Urothelium cell line (cell line): ENCODE measurements around the gene ZC3H12A.
"Not testable (repeated sequence)": the region's sequence is repeated elsewhere in the genome, so short reads cannot be mapped to it uniquely, and the experiment has no call there.

Experiments
- DNase-seq: peaks from one replicate; pipeline ENCODE4 v3.0.0; 2011; ENCODE audit warnings: low spot score, mixed read lengths
- FAIRE-seq: peaks from 2 replicates; lab custom pipeline; 2011; peaks lifted over from hg19 to GRCh38; lab: Jason Lieb, UNC

Gene ZC3H12A

GRCh38 chr1:37498872-37499617 is 24.7 kb downstream of the ZC3H12A start:
- no peak for FAIRE-seq
- DNase-seq = no peak

DNA sequence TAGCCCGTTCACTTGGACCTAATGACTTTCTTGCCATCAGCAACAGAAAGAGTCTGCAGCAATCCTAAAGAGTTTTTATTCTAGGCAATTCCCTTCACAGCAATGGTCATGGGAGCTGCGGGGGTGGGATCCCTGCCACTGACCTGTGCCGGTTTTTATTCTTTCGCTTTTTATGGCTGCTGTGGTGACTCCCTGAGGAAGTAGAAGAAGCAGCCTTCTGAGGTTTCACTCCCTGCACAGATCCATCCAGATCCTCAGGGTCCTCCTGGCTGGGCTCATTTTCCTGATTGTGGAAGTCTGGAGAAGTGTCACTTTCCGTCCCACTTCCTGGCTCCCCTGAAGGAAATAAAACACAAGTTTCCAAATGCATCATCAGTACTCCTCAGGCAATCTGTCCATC is 27.3 kb downstream of the ZC3H12A start:
- no peak for FAIRE-seq
- DNase-seq = no peak

- DNase-seq (no peak), FAIRE-seq (no peak)
Measured at GRCh38 chr1:37502104-37502503, 27.7 kb downstream of the ZC3H12A start.

GRCh38 chr1:37502791-37503190 is 28.4 kb downstream of the ZC3H12A start:
- not testable (repeated sequence) for DNase-seq, FAIRE-seq

- DNase-seq = no peak
- FAIRE-seq = no peak
Measured at GRCh38 chr1:37506740-37507139, 32.4 kb downstream of the ZC3H12A start.

DNA sequence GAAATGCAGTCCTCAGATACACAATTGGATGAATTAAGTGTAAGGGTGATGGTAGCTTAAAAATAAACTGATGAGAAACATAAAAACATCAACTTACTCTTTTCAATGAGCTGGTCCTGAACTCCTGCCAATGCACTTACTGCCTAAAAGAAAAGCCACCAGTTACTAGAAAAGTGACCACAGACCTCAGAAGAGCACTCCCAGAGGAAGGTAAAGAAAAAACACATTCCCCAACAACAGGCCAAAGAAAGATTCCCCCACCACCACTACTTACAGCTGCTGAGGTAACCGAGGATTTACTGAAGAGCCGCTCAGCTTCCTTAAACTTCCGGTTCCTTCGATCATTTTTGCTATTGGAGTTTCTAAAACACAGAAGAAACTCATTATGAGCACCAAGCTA is 34.8 kb downstream of the ZC3H12A start:
- peak; percentile 25 for DNase-seq
- no peak for FAIRE-seq

- peak; percentile 44 for DNase-seq
- FAIRE-seq = no peak
Measured at GRCh38 chr1:37513795-37514349, 39.5 kb downstream of the ZC3H12A start.

- DNase-seq = peak; percentile 93
- no peak for FAIRE-seq
Measured at GRCh38 chr1:37514350-37515184, 40.2 kb downstream of the ZC3H12A start, which contains the start of gene MEAF6. TSS of gene MEAF6 (minus strand) at chr1:37514766. CDS start at chr1:37514746, 20 bp downstream.

DNA sequence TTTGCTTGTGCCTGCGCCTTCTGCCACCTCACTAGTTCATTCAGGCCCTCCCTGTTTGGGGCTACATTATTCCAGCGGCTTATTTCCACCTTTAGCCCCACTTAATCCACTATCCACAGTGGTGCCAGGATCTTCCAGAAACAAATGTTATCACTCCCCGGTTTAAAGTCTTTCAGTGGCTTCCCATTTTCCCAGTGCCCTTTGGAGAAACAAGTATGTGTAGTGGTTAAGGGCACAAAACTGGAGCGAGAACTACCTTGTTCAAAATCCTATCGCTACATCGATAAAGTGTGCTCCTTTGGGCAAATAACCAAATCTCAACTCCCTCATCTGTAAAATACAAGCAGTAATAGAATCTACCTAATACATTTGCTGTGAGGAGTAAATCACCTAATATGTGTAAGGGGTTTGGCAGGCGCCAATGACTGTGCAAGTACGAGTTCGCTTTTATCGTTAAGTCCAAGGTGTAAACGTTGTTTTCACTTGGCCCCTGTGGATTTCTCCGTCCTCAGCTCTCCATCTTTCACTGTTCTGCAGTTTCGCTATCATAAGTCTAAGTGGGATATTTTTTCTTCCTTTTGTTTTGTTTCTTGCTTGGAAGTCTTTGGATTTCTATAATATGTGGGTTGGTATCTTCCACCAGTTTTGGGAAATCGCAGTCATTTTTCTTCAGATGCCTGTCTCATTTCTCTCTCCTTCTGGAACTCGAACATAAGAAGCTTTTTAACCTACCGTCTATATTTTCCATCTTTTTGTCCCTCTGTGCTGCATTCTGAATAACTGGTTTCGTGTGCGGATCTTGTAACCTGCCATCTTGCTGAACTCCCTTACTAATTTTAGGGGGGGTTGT is 41.0 kb downstream of the ZC3H12A start:
- no peak for DNase-seq
- FAIRE-seq = no peak

DNA sequence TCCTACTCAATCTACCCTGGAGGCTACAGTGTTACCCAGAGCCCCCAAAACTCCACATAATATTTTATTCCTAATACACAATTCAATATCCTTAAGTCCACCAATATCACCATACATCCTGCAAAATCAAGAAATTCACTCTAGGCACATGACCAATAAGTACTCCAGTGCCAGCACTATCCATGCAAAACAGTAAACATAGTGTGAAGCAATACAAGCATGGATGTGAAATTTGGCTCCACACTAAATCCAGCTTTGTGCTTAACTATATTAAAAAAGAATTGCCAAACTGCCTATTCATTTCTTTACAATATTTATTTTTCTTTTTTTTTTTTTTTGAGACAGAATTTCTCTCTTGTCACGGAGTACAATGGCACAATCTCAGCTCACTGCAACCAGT is 43.2 kb downstream of the ZC3H12A start:
- DNase-seq (no peak), FAIRE-seq (no peak)

DNA sequence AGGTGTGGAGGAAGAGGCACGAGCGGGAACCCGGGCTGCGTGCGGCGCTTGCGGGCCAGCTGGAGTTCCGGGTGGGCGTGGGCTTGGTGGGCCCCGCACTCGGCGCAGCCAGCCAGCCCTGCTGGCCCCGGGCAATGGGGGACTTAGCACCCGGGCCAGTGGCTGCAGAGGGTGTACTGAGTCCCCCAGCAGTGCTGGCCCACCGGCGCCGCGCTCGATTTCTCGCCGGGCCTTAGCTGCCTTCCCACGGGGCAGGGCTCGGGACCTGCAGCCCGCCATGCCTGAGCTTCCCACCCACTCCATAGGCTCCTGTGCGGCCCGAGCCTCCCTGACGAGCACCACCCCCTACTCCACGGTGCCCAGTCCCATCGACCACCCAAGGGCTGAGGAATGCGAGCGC is 43.9 kb downstream of the ZC3H12A start:
- not testable (repeated sequence) for FAIRE-seq, DNase-seq

DNA sequence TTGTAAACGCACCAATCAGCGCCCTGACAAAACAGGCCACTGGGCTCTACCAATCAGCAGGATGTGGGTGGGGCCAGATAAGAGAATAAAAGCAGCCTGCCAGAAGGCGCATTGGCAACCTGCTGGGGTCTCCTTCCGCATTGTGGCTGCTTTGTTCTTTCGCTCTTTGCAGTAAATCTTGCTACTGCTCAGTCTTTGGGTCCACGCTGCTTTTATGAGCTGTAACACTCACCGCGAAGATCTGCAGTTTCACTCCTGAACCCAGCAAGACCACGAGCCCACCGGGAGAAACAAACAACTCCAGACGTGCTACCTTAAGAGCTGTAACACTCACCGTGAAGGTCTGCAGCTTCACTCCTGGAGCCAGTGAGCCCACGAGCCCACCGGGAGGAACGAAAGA is 44.5 kb downstream of the ZC3H12A start:
- not testable (repeated sequence) for DNase-seq, FAIRE-seq

GRCh38 chr1:37519613-37520012 is 45.2 kb downstream of the ZC3H12A start:
- DNase-seq = no peak
- no peak for FAIRE-seq

DNA sequence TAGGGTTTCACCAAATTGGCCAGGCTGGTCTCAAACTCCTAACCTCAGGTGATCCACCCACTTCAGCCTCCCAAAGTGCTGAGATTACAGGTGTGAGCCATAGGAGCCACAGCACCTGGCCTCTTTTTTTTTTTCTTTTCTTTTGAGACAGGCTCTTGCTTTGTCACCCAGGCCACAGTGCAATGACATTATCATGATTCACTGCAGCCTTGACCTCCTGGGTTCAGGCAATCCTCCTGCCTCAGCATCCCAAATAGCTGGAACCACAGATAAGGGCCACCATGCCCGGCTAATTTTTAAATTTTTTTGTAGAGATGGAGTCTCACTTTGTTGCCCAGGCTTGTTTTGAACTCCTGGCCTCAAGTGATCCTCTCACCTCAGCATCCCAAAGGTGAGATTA is 55.5 kb downstream of the ZC3H12A start:
- DNase-seq, FAIRE-seq: not testable (repeated sequence)

DNA sequence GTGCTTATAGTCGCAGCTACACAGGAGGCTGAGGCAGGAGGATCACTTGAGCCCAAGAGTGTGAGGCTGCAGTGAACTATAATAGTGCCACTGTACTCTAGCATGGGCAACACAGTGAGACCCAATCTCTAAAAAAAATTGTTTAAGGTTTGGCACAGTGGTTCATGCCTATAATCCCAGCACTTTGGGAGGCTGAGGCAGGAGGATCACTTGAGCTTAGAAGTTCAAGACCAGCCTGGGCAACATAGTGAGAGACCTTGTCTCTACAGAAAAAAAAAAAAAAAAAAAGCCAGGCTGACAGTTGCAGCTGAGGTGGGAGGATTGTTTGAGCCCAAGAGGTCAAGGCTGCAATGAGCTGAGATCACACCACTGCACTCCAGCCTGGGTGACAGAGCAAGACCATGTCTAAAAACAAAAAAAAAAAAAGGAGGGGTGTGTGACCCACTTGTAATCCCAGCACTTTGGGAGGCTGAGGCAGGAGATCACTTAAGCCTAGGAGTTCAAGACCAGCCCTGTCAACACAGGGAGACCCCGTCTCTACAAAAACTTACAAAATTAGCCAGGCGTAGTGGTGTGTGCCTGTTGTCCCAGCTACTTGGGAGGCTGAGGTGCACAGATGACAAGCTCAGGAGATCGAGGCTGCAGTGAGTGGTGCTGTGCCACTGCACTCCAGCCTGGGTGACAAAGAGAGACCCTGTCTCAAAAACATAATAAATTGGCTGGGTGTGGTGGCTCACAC is 58.2 kb downstream of the ZC3H12A start:
- DNase-seq, FAIRE-seq: not testable (repeated sequence)

- FAIRE-seq = no peak
Measured at GRCh38 chr1:37533317-37534093, 59.1 kb downstream of the ZC3H12A start.

More at GRCh38 chr1:37533317-37534093, 59.1 kb downstream of the ZC3H12A start:
- no peak for DNase-seq
